PC-9 (cell line): ENCODE measurements around the gene ERN1. TPM values are rescaled to one million over a fixed set of nuclear protein-coding genes. Genes with fewer than 3 reads are reported as not detected.

Source experiments
- BruUV-seq: library from RNA; stranded (reverse); fragments of 400-500 nt; replicated peaks from 2 replicates; lab custom pipeline; 2021; lab: Mats Ljungman, UMichigan
- CTCF ChIA-PET: fragments of 300-600 bp; sonication (Branson Sonifier 250); formaldehyde crosslinking; loops from one replicate; lab custom pipeline; 2022; ENCODE audit warnings: antibody characterized with exemption; lab: Charles Lee
- POLR2A ChIA-PET: fragments of 300-600 bp; sonication (Branson Sonifier 250); formaldehyde crosslinking; loops from one replicate; lab custom pipeline; 2022; ENCODE audit warnings: antibody characterized with exemption; ENCODE audit not compliant: unreplicated experiment; lab: Charles Lee
- DNase-seq, 2 experiments: peaks; one replicate each; pipeline versions ENCODE4 v3.0.0 to v3.0.0-alpha.2; 2015 to 2022; ENCODE audit warnings: mixed read lengths in 1 of 2
- H2AFZ ChIP-seq: fragments of 200-600 bp; sonication (generic); 2 replicates; pipeline ENCODE4 v1.8.1; 2017; ENCODE audit warnings: antibody characterized with exemption
- H3F3A ChIP-seq: fragments of 200-600 bp; sonication (generic); 2 replicates; pipeline ENCODE4 v1.8.1; 2017; ENCODE audit warnings: antibody characterized with exemption, mild to moderate bottlenecking, low read depth; ENCODE audit not compliant: insufficient read depth
- H3K27ac ChIP-seq: fragments of 200-600 bp; sonication (generic); 2 replicates; pipeline ENCODE4 v1.6.1; 2016; ENCODE audit warnings: mixed run types
- H3K27me3 ChIP-seq: fragments of 200-600 bp; sonication (generic); 2 replicates; pipeline ENCODE4 v1.6.1; 2016; ENCODE audit warnings: low read depth, mixed run types; ENCODE audit not compliant: insufficient read depth
- H3K36me3 ChIP-seq: fragments of 200-600 bp; sonication (generic); 2 replicates; pipeline ENCODE4 v1.6.1; 2016; ENCODE audit warnings: low read depth, mixed run types
- H3K4me1 ChIP-seq: fragments of 200-600 bp; sonication (generic); replicated peaks from 2 replicates; pipeline ENCODE4 v1.6.1; 2016; ENCODE audit warnings: mixed run types; ENCODE audit not compliant: insufficient read depth
- H3K4me2 ChIP-seq: fragments of 200-600 bp; sonication (generic); 2 replicates; pipeline ENCODE4 v1.6.1; 2017; ENCODE audit warnings: mixed run types
- H3K4me3 ChIP-seq: fragments of 200-600 bp; sonication (generic); 2 replicates; pipeline ENCODE4 v1.6.1; 2016; ENCODE audit warnings: mixed run types
- H3K79me2 ChIP-seq: fragments of 200-600 bp; sonication (generic); 2 replicates; pipeline ENCODE4 v1.6.1; 2017; ENCODE audit warnings: low read depth, mixed run types
- H3K9me2 ChIP-seq: fragments of 200-600 bp; sonication (generic); 2 replicates; pipeline ENCODE4 v1.8.1; 2017; ENCODE audit warnings: mild to moderate bottlenecking; ENCODE audit not compliant: insufficient read depth
- H3K9me3 ChIP-seq: fragments of 200-600 bp; sonication (generic); 2 replicates; pipeline ENCODE4 v1.8.1; 2016; ENCODE audit warnings: low read depth; ENCODE audit not compliant: insufficient read depth
- H4K20me1 ChIP-seq: fragments of 200-600 bp; sonication (generic); 2 replicates; pipeline ENCODE4 v1.8.1; 2017; ENCODE audit not compliant: insufficient read depth
- EZH2 ChIP-seq: fragments of 200-600 bp; sonication (generic); IDR thresholded peaks from 2 replicates; pipeline ENCODE4 v1.8.0; 2017; ENCODE audit warnings: antibody characterized with exemption, low read depth
- intact Hi-C: fragments of 100-400 bp; cut with micrococcal nuclease; formaldehyde crosslinking; loops from one replicate; pipeline ENCODE4 v1.10.0; 2022; ENCODE audit not compliant: unreplicated experiment
- total RNA-seq: library from RNA; stranded (reverse); gene quantifications from 2 replicates; pipeline ENCODE4 v1.2.3, GENCODE V29; 2021
- TF ChIP-seq, protein P1 (sequence below): fragments of 200-600 bp; sonication (generic); conservative IDR thresholded peaks from 2 replicates; pipeline ENCODE4 v1.6.1; 2017; ENCODE audit warnings: mixed run types, antibody characterized with exemption, mild to moderate bottlenecking, moderate library complexity

The ERN1 gene
- total RNA-seq, 1 experiment from 2014 or later: 9.2 TPM

DNA sequence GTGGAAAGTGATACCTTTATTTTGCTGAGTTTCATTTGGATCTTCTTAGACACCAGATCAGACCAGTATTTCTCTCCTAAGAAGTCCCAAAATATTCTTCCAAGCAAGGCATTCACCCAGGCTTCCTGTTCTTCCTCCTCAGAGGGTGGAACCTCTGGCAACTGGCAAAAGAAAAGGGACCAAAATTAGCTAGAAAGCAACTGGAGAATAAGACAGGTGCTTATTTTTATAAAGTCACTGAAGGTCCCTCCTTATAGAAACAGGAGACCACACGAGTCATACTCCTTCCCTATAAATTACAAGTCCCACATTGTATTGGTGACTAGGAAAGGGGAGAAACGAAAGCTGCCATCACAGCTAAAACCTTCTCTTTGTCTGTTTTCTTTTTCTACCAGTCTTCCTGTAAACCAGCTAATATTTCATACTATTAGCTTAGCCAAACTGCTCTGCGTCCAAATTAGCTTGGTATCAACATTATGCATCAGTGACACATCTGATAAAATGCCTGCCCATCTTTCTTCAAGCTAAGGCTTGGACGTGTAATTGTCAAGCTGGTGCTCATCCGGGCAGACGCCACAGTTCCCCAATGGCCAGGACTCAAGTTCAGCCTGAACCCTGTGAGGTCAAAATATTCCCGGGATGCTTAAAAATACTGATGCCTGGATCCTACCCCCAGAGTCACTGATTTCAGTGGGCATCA lies 47.5 kb upstream of the ERN1 start:
- CTCF ChIA-PET: no interaction called here
- no peaks in the 10 kb centered on the region for H3K9me2 ChIP-seq
- H3K4me2 ChIP-seq: no peak overlapping the region
- H3K4me3 ChIP-seq: no peak overlapping the region
- no peak for DNase-seq
- no peak overlapping the region for H3K27ac ChIP-seq
- no peaks in the 10 kb centered on the region for H3K36me3 ChIP-seq
- intact Hi-C loops: no loop called here
- no peaks in the 10 kb centered on the region for H3K79me2 ChIP-seq
- 0 out of 2 replicates have a peak, but pooled peaks cover 3% of the 10 kb centered on the region for H3K9me3 ChIP-seq
- POLR2A ChIA-PET: no interaction called here
- no peaks in the 10 kb centered on the region for H4K20me1 ChIP-seq
- TF ChIP-seq, protein P1, sequence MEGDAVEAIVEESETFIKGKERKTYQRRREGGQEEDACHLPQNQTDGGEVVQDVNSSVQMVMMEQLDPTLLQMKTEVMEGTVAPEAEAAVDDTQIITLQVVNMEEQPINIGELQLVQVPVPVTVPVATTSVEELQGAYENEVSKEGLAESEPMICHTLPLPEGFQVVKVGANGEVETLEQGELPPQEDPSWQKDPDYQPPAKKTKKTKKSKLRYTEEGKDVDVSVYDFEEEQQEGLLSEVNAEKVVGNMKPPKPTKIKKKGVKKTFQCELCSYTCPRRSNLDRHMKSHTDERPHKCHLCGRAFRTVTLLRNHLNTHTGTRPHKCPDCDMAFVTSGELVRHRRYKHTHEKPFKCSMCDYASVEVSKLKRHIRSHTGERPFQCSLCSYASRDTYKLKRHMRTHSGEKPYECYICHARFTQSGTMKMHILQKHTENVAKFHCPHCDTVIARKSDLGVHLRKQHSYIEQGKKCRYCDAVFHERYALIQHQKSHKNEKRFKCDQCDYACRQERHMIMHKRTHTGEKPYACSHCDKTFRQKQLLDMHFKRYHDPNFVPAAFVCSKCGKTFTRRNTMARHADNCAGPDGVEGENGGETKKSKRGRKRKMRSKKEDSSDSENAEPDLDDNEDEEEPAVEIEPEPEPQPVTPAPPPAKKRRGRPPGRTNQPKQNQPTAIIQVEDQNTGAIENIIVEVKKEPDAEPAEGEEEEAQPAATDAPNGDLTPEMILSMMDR: no peak
- no TSS peak for BruUV-seq
- H2AFZ ChIP-seq: no peak overlapping the region
- H3K27me3 ChIP-seq: no peaks in the 10 kb centered on the region
- no peaks in the 10 kb centered on the region for H3F3A ChIP-seq
- H3K4me1 ChIP-seq: no peaks in the 10 kb centered on the region

DNA sequence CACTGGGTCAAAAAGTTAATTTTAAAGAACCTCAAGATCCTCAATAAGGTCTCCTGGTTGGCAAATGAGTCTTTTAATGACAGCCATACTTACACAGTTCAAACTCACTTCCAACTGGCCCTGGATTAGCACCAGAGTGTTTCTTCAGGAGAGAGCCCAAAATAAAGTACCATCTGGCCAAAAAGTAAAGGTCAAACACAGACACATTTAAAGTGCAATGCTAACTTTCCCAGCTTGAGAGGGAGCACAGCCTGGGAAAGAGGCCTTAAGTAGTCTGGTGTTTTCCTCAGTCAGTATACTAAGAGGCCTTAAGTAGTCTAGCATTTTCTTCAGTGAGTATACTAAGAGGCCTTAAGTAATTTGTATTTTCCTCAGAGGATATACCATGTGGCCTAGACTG lies 46.6 kb upstream of the ERN1 start:
- Histone ChIP-seq H3K9me2 (no peaks in the 10 kb centered on the region), H3F3A (no peaks in the 10 kb centered on the region), H2AFZ (no peak overlapping the region), H3K27me3 (no peaks in the 10 kb centered on the region), H3K4me1 (no peaks in the 10 kb centered on the region), H4K20me1 (no peaks in the 10 kb centered on the region), H3K4me2 (no peak overlapping the region), H3K4me3 (no peak overlapping the region), H3K27ac (no peak overlapping the region), H3K79me2 (no peaks in the 10 kb centered on the region), H3K9me3 (0 out of 2 replicates have a peak, but pooled peaks cover 3% of the 10 kb centered on the region), H3K36me3 (no peaks in the 10 kb centered on the region)
- DNase-seq: no peak
- ChIA-PET CTCF (interaction anchor here (0.7 kb wide), 1 partner anchor 26 kb away, joined by 3 read pairs; no protein-coding TSS in a partner anchor), POLR2A (no interaction called here)
- no TSS peak for BruUV-seq
- TF ChIP-seq, protein P1: no peak
- no peak for TF ChIP-seq EZH2
- intact Hi-C loops: no loop called here

DNA sequence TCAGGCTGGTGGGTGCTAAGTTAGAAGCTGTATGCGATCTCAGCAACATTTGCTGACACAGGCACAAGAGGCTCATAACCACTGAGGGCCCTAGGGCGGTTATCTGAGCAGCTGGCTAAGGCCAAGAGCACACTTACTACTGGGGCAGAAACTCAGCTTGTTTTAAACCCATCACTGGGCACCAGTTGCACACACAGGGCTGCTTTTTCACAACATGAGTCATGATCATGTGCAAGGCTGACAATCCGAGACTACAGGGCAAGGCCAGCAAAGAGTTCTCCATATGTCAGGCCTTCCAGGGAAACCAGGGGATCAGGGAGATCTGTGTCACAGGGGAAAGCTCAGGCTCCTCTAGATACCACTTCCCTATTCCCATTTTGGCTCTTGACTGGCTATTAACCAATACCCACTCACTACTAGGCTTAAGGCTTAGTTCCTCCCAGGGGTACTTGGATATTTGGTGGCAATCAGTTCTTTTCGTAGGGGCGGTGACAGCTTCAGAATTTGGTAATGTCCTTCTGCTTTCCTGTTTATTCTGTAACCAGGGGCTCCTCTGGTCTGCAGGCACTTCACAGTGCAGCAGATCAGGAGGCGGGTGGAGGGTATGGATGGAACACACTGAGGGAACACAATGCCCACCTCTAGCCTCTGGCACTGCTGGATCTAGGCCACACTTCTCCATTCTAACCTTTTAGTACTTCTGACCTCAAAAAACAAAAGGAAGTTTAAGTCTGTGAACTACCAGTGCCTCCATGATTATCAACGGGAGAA lies 44.9 kb upstream of the ERN1 start:
- TF ChIP-seq, protein P1: no peak
- TF ChIP-seq EZH2: no peak
- Histone ChIP-seq H3K27me3 (no peaks in the 10 kb centered on the region), H3K9me3 (0 out of 2 replicates have a peak, but pooled peaks cover 3% of the 10 kb centered on the region), H3K79me2 (no peaks in the 10 kb centered on the region), H3K4me3 (no peak overlapping the region), H2AFZ (no peak overlapping the region), H3K4me2 (no peak overlapping the region), H3K9me2 (no peaks in the 10 kb centered on the region), H3K36me3 (no peaks in the 10 kb centered on the region), H3K4me1 (no peaks in the 10 kb centered on the region), H4K20me1 (no peaks in the 10 kb centered on the region), H3K27ac (no peak overlapping the region), H3F3A (no peaks in the 10 kb centered on the region)
- intact Hi-C loops: no loop called here
- POLR2A ChIA-PET: no interaction called here
- BruUV-seq: no TSS peak
- CTCF ChIA-PET: no interaction called here
- no peak for DNase-seq
